ENCODE results near the gene TRMT112.

DNA sequence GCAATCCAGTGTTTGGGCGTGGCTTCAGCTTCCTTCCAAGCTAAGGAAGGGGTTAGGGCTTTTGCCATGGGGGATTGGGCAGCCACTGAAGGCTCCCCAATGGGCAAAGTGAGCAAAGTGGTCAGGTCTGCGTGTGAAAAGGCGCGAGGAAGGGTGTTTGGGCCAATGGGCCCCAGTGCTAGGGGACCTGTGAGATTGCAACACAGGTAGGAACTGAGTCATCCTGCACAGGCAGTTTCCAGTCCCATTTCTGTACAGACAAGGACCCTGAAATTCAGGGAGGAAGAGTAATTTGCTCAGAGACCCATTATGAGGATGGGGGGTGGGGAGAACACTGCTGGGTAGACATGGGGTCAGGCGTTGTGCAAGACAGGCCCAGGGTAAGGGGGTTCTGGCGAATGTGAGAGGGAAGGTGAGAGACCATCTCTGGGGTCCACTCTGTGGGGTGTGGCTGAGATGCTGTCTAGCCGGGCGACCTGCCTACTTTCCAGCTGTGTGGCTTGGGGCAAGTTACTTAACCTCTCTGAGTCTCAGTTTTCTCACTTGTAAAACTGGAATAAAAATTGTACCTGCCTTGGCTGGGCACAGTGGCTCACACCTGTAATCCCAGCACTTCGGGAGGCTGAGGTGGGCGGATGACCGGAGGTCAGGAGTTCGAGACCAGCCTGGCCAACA, 30.0 kb upstream of the TRMT112 start:
- TF ChIP-seq, protein P1, sequence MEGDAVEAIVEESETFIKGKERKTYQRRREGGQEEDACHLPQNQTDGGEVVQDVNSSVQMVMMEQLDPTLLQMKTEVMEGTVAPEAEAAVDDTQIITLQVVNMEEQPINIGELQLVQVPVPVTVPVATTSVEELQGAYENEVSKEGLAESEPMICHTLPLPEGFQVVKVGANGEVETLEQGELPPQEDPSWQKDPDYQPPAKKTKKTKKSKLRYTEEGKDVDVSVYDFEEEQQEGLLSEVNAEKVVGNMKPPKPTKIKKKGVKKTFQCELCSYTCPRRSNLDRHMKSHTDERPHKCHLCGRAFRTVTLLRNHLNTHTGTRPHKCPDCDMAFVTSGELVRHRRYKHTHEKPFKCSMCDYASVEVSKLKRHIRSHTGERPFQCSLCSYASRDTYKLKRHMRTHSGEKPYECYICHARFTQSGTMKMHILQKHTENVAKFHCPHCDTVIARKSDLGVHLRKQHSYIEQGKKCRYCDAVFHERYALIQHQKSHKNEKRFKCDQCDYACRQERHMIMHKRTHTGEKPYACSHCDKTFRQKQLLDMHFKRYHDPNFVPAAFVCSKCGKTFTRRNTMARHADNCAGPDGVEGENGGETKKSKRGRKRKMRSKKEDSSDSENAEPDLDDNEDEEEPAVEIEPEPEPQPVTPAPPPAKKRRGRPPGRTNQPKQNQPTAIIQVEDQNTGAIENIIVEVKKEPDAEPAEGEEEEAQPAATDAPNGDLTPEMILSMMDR (IDR thresholded peaks at IDR 0.05; ENCODE audit: low read length) = no peak
- TF ChIP-seq EZH2 (optimal IDR thresholded peaks at IDR 0.05; ENCODE audit: low read depth, low read length) = no peak
